ENCODE measurements around the gene CDS2. TPM values are rescaled to one million over a fixed set of nuclear protein-coding genes. Genes with fewer than 3 reads are reported as not detected.
A peak's percentile ranks its signal among the peaks of the same experiment; 100 is the strongest.

CDS2 gene
- total RNA-seq, 1 experiment from 2014 or later: 12.0 TPM

DNA sequence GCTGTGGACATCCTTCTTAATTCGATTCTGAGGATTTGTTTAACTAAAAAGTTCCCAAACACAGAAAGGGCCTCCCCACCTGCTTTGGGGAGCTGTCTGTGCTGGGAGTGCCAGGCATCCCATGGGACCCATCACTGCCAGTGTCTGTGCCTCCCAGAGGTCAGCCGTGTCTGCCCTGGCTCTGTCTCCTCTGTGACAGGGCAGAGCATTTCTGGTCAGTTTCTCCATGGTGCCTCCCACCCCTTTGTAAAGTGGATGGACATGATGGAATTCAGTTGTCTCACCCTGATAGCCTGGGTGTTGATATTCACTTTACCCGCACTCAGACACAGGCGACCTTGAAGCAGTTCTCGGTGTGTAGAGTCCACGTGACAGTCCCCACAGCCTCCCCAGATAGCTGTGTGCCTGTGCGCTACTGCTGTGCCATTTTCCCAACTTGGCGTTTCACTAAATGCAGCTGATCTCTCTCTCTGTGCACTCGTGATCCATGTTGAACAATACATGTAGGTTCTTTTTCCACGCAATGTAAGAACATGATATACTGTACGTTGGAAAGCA lies 70.5 kb downstream of the CDS2 start:
- peak; percentile 14 for DNase-seq (ENCODE audit: low spot score)
- in situ Hi-C loops (cut with HindIII; ENCODE audit: low sequenced_read_pairs): no loop called here

DNA sequence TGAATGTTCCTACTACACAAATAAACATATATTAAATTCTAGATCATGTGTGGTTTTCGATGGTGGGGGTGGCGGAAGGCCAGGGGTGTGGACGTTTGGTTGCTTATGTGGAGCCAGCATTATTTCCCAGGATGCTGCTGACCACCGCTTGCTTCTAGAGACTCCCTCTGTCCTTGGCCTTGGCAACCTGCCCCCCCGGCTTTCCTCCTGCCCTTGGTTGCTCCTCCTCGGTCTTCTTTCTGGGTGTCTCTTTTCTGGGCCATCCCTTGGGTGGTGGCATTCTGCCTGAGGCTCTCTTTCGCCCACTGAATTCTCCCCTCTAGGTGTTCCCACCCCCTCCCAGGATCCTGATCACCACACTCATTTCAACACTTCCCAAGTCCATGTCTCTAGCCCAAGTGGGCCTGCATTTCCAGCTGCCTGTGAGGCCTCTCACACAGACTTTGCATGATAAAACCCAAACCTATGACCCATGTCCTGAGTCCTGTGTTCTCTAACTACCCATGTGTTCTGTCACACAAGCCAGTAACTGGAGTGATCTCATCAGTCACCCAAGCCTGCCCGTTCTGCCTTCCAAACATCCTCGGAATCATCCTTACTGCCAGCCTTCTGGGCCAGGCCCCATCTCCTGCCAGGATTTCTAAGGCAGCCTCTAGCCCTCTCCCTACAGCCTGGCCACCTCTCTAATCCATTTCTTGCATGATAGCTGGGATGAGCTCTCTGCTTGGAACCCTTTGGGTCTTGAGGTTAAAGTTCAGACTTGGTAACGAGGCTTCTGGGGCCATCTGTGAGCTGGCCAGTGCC lies 71.2 kb downstream of the CDS2 start:
- in situ Hi-C loops (cut with HindIII; ENCODE audit: low sequenced_read_pairs): no loop called here
- DNase-seq (ENCODE audit: low spot score): peak; percentile 46

GRCh38 chr20:5198651-5198924 lies 71.8 kb downstream of the CDS2 start:
- DNase-seq (ENCODE audit: low spot score): no peak
- in situ Hi-C loops (cut with HindIII; ENCODE audit: low sequenced_read_pairs): no loop called here

DNA sequence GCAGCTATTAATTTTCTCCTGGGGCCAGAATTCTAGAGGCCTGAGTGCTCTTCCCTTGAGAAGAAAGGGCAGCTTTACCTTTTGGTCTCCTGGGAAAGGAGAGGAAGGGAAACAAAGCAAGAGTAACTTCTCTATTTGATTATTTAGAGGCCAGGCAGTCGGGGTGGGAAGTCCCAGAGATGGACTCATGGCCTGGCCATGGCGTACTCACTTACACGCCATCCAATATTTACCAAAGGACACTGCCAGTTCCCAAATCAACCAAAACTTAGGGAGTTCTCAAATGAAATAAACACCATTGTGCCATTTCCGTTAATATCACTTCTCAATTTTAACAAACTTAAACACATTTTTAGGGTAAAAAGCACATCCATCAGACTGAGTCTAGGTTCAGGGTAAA lies 76.6 kb downstream of the CDS2 start:
- in situ Hi-C loops (cut with HindIII; ENCODE audit: low sequenced_read_pairs): no loop called here

DNA sequence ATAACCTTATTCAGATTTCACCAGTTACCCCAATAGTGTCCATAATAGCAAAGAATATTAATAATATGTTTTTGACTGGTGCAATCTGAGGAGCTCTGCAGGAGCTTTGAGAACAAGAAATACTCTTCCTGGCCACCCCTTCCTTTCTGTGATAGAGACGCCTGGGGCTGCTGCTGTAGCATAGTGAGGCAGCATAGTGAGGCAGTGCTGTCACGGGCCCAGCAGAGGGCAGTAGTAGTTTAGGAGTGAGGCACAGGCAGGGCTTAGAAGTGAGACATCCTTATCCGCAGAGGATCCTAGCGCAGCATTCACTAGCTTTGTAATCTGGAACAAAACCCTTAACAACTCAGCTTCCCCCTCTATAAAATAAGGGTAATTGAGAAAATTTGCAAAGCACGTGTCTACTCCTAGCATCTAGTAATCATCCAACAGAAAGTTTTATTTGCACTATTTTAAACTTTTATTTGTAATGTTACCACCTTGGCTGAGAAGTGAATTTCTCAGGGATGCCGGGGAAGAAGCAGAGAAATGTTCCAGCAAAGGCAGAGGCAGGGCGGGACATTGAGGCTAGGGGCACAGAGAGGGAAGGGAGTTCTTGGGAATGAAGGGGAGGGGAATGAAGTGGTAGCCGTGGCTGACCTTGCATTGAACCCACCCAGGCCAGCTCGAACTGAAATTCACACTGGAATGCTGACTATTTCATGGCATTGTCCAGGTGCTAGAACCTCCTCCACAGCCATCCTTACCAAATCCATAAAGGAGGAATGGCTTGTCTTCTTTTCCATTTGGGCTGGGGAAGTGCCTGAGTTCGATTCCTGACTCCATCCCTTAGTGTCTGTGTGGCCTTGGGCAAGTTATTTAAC lies 78.8 kb downstream of the CDS2 start:
- in situ Hi-C loops (cut with HindIII; ENCODE audit: low sequenced_read_pairs): no loop called here
- DNase-seq (ENCODE audit: low spot score): peak; percentile 87

More for the DNA sequence above, 76.6 kb downstream of the CDS2 start:
- DNase-seq (ENCODE audit: low spot score): no peak

DNA sequence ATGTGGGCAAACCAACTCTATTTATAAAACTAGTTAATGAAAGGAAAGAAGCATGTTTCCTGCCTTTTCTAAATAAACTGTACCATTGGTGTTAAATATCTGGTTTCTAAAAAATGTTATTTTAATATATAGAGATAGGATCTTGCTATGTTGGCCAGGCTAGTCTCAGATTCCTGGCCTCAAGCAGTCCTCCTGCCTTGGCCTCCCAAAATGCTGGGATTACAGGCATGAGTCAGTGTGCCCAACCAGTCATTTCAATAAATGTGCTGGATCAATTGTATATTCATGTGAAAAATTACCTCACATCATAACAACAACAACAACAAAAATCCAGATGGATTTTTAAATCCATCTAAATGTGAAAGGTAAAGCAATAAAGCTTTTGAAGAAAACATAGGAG lies 80.3 kb downstream of the CDS2 start:
- in situ Hi-C loops (cut with HindIII; ENCODE audit: low sequenced_read_pairs): no loop called here
- no peak for DNase-seq (ENCODE audit: low spot score)

GRCh38 chr20:5211803-5212714 lies 85.3 kb downstream of the CDS2 start:
- DNase-seq (ENCODE audit: low spot score): no peak
- in situ Hi-C loops (cut with HindIII; ENCODE audit: low sequenced_read_pairs): no loop called here

GRCh38 chr20:5212907-5213487 lies 86.2 kb downstream of the CDS2 start:
- no peak for DNase-seq (ENCODE audit: low spot score)
- in situ Hi-C loops (cut with HindIII; ENCODE audit: low sequenced_read_pairs): no loop called here

DNA sequence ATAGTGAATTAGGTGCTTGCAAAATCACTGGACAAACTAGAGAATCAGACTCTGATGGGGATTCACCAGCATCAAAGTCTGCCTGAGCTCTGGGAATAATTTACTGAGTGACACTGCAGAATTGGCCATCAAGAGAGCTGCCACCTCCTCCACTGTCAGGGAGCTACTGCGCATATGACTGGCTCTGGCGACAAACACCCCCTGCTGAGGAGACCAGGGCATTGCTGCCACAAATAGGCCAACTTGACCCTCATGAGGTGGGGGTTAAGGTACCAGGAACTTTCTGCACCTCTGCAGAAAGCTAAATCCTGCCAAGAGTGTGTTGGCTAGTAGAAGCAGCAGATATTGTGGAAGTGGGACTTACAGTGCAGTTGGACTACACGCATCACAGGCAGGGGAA lies 88.0 kb downstream of the CDS2 start:
- in situ Hi-C loops (cut with HindIII; ENCODE audit: low sequenced_read_pairs): no loop called here
- DNase-seq (ENCODE audit: low spot score): no peak

DNA sequence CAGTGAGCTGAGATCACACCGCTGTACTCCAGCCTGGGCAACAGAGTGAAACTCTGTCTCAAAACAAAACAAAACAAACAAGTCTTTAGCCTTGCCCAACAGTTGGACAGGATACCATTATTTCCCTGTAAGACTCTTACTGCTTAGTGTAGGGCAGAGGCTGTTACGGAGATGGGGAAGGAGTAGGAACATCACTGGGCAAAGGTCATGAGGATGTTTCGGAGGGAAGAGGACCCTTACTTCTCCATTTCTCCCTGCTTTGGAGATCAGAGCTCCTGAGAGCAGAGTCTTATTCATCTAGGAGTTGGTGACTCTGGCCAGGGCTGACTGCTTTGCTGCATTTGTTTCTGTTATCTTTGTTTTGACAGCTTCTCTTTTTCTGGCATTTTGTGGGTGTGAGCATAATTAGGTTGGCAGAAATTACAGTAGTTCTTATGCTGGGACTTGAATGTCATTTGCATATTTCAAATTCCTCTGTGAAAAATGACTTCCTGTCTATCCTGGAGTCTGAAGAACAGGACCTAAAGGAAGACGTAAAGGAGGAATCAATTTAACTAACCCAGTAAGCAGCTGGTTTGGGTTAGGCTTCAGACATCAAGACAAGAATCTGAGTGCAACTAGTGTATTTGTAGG lies 89.0 kb downstream of the CDS2 start:
- in situ Hi-C loops (cut with HindIII; ENCODE audit: low sequenced_read_pairs): no loop called here

DNA sequence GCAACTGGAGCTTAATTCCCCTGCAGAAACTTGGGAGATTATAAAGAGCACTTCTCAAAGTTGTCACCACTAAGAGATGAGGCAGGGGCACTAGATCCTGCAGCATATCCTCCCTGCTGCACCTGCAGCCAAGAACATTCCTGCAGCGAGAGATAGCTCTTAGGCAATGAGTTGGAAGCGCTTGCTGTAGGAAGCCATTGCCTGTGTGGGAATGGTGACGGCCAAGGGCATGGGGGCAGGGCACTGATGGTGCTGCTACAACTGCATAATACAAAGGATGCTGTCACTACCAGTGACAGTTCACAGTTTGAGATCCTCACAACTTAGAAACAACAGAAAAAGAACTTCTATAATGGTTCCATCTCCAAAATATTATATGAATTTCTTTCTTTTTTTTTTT lies 89.9 kb downstream of the CDS2 start:
- in situ Hi-C loops (cut with HindIII; ENCODE audit: low sequenced_read_pairs): no loop called here
- DNase-seq (ENCODE audit: low spot score): no peak

More for the DNA sequence above, 89.0 kb downstream of the CDS2 start:
- DNase-seq (ENCODE audit: low spot score): no peak

DNA sequence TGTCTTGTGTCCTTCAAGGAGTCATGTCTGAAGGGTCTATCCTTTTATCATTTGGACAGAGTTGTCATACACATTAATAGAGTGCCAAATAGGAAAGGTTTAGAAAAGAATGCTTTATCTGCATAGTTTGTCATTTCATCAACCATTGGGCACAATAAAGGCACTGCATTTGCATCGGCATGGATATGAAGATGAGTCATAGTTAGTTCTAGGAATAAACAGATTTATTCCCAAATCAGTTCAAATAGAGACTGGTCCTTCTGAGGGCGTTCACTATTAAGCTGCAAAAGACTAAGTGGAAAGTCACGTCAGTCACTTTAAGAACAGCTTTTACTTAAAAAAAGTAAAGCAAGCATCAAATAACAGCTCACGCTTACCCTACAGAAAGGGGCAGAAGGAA lies 90.8 kb downstream of the CDS2 start:
- in situ Hi-C loops (cut with HindIII; ENCODE audit: low sequenced_read_pairs): no loop called here

GRCh38 chr20:5220321-5221060 lies 93.7 kb downstream of the CDS2 start:
- in situ Hi-C loops (cut with HindIII; ENCODE audit: low sequenced_read_pairs): no loop called here
- DNase-seq (ENCODE audit: low spot score): no peak

More for the DNA sequence above, 90.8 kb downstream of the CDS2 start:
- DNase-seq (ENCODE audit: low spot score): no peak

GRCh38 chr20:5221061-5221430 lies 94.2 kb downstream of the CDS2 start:
- DNase-seq (ENCODE audit: low spot score): no peak
- in situ Hi-C loops (cut with HindIII; ENCODE audit: low sequenced_read_pairs): no loop called here

DNA sequence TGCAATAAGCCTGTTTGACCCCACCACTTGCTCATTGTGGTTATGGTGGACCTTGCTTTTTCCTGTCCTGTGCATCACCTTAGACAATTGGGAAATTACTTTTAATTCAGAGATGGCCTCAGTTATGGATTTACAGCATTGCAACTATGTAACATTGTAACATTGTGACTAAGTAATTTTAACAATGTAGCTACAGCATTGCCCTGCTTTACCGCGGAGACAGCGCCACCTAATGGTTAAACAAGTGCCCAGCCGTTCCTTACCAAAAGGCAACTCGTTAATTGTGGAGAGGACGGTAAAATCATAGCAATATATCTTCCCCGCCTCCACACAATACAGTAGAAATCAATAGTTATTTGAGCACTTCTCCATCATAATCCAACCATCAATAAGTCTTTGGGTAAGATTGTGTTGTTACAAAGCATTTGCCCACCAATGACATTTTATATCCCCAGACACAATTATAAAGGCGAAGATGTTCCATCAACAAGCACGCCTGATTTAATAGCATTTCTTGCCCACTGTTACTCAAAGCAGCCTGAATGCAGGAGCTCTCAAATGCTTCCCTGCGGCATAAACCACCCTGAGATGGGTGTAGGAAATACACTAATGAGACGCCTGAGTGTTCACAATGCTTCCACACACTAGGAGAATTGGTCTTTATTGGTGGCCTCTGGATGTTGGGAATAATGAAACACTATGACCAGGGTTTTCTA lies 96.3 kb downstream of the CDS2 start:
- DNase-seq (ENCODE audit: low spot score): peak; percentile 32
- in situ Hi-C loops (cut with HindIII; ENCODE audit: low sequenced_read_pairs): no loop called here

- DNase-seq (ENCODE audit: low spot score): no peak
- in situ Hi-C loops (cut with HindIII; ENCODE audit: low sequenced_read_pairs): no loop called here
These were observed 103.7 kb downstream of the CDS2 start for GRCh38 chr20:5230544-5230943.

DNA sequence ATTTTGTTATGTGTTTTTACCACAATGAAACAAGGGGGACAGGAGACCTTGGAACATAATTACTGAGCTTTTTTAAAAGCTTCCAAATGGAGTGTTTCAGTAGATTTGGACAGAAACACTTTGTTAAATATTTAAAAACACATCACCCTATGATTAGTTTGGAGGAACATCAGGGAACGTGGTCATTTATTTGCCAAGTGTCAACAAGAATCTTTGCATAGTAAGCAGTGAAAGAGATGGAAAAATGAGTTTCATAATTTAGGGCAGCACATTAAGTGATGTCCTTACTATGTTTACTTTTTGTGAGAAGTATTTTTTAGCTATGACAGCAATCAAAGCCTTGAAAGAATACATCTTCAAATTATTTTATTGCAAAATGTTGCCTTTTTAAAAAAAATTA lies 107.3 kb downstream of the CDS2 start:
- in situ Hi-C loops (cut with HindIII; ENCODE audit: low sequenced_read_pairs): no loop called here

More for the DNA sequence above, 107.3 kb downstream of the CDS2 start:
- DNase-seq (ENCODE audit: low spot score): no peak
